AG08395 (cell line): Measurements from ENCODE around the gene ERICH6B.
A peak's percentile ranks its signal among the peaks of the same experiment; 100 is the strongest.
"Not testable (repeated sequence)": the region's sequence is repeated elsewhere in the genome, so short reads cannot be mapped to it uniquely, and the experiment has no call there.

Source experiments
- DNase-seq: peaks from one replicate; pipeline ENCODE4 v3.0.0; 2012; ENCODE audit warnings: mixed read lengths, low spot score

ERICH6B gene

GRCh38 chr13:45615501-45616101 is at the start of gene ERICH6B:
TSS of gene ERICH6B (minus strand) at chr13:45615739. CDS start at chr13:45597005, 18,734 bp downstream.
- peak; percentile 24 for DNase-seq

- not testable (repeated sequence) for DNase-seq
These were observed 47.4 kb upstream of the ERICH6B start for GRCh38 chr13:45662903-45663302.

GRCh38 chr13:45662162-45662561 is 46.6 kb upstream of the ERICH6B start:
- DNase-seq: no peak

- not testable (repeated sequence) for DNase-seq
These were observed 44.9 kb upstream of the ERICH6B start for GRCh38 chr13:45660458-45660857.

GRCh38 chr13:45659536-45659935 is 44.0 kb upstream of the ERICH6B start:
- DNase-seq: no peak

GRCh38 chr13:45658586-45659235 is 43.2 kb upstream of the ERICH6B start:
- peak; percentile 76 for DNase-seq

- no peak for DNase-seq
These were observed 39.3 kb upstream of the ERICH6B start for GRCh38 chr13:45654633-45655349.

GRCh38 chr13:45645263-45645662 is 29.7 kb upstream of the ERICH6B start:
- not testable (repeated sequence) for DNase-seq

- DNase-seq: not testable (repeated sequence)
These were observed 26.6 kb upstream of the ERICH6B start for GRCh38 chr13:45642159-45642558.

GRCh38 chr13:45635291-45635690 is 19.8 kb upstream of the ERICH6B start:
- not testable (repeated sequence) for DNase-seq

GRCh38 chr13:45630791-45631190 is 15.3 kb upstream of the ERICH6B start:
- peak; percentile 31 for DNase-seq

GRCh38 chr13:45629940-45630339 is 14.4 kb upstream of the ERICH6B start:
- no peak for DNase-seq

GRCh38 chr13:45628094-45628493 is 12.6 kb upstream of the ERICH6B start:
- no peak for DNase-seq

- DNase-seq: no peak
These were observed 12.1 kb upstream of the ERICH6B start for GRCh38 chr13:45627656-45628055.

- no peak for DNase-seq
These were observed 11.3 kb upstream of the ERICH6B start for GRCh38 chr13:45626731-45627374.

- DNase-seq: peak; percentile 36
These were observed 8.1 kb upstream of the ERICH6B start for GRCh38 chr13:45623516-45624090.

GRCh38 chr13:45621950-45622349 is 6.4 kb upstream of the ERICH6B start:
- no peak for DNase-seq

GRCh38 chr13:45607931-45608330 is 7.6 kb downstream of the ERICH6B start:
- no peak for DNase-seq

- DNase-seq: no peak
These were observed 10.6 kb downstream of the ERICH6B start for GRCh38 chr13:45604892-45605291.

GRCh38 chr13:45603338-45603737 is 12.2 kb downstream of the ERICH6B start:
- no peak for DNase-seq

- DNase-seq: no peak
These were observed 13.1 kb downstream of the ERICH6B start for GRCh38 chr13:45602183-45603170.
